Omental fat pad (tissue), 4 donors: ENCODE data around the gene DPH6. TPM values are rescaled to one million over a fixed set of nuclear protein-coding genes. Genes with fewer than 3 reads are reported as not detected.

Source experiments
- ATAC-seq: fragments of 150-250 bp; one replicate; pipeline ENCODE4 v1.9.1; 2016; ENCODE audit warnings: mild to moderate bottlenecking, moderate library complexity; ENCODE audit not compliant: low FRiP score
- DNase-seq: peaks from one replicate; pipeline ENCODE4 v3.0.0-alpha.2; 2019; ENCODE audit warnings: low spot score
- total RNA-seq, 4 donors: library from RNA; depleted of rRNA; stranded (reverse); fragments of >200 nt; gene quantifications; one replicate each; pipeline ENCODE4 v1.1.0, GENCODE V29; 2016
- TF ChIP-seq, protein P1 (sequence below), 3 donors: fragments of 450-650 bp; IDR thresholded peaks; one replicate each; pipeline ENCODE4 v1.5.1; 2016 to 2017; ENCODE audit warnings: antibody characterized with exemption in 3 of 3, mild to moderate bottlenecking in 3 of 3, moderate library complexity in 2 of 3

The DPH6 gene
- total RNA-seq, 4 donors from 2014 or later = 10.1 to 27.9 (median 13.7) TPM

DNA sequence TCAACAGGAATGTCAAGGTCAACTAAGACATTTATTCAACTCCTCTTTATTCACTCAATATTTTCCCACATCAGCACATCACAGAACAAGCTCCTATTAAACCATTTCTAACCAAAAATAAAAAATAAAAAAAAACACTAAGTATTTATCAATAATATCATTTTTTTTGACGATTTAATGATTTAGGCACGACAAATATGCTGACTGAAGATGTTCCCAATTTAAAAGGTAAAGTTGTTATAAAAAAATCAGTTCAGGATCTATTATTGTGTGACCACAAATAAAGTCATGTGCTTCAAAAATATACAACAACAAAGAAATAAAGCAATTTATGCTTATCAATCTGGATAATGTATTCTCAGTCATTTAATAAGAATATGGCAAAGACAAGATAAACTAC lies 16.2 kb downstream of the DPH6 start:
- ATAC-seq (no peak), DNase-seq (no peak)
- TF ChIP-seq, protein P1, sequence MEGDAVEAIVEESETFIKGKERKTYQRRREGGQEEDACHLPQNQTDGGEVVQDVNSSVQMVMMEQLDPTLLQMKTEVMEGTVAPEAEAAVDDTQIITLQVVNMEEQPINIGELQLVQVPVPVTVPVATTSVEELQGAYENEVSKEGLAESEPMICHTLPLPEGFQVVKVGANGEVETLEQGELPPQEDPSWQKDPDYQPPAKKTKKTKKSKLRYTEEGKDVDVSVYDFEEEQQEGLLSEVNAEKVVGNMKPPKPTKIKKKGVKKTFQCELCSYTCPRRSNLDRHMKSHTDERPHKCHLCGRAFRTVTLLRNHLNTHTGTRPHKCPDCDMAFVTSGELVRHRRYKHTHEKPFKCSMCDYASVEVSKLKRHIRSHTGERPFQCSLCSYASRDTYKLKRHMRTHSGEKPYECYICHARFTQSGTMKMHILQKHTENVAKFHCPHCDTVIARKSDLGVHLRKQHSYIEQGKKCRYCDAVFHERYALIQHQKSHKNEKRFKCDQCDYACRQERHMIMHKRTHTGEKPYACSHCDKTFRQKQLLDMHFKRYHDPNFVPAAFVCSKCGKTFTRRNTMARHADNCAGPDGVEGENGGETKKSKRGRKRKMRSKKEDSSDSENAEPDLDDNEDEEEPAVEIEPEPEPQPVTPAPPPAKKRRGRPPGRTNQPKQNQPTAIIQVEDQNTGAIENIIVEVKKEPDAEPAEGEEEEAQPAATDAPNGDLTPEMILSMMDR (IDR thresholded peaks at IDR 0.05) = no peak

DNA sequence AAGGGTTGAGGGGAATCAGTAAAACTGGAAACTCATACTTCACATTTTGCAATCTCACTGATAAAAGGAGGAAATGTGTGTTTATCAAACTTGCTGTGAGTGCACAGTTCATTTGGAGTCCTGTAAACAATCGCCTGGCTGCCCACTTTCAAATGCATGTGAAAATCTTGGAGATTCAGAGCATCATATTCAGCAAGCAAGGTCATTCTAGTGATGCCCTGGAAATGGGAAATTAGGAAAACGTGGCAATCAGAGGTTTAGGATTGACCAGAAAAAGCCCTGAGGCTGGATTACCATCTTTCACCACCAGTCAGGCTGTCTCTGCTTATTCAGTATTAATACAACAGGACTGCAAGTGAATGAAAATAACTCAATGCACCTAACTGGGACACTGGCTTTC lies 23.9 kb downstream of the DPH6 start:
- ATAC-seq (no peak), DNase-seq (no peak)
- TF ChIP-seq, protein P1 (IDR thresholded peaks at IDR 0.05) = no peak

- TF ChIP-seq, protein P1 (IDR thresholded peaks at IDR 0.05) = no peak
- no peak for ATAC-seq
- DNase-seq = no peak
Observed at GRCh38 chr15:35519541-35520149, 26.3 kb downstream of the DPH6 start.

- DNase-seq = no peak
- TF ChIP-seq, protein P1 (IDR thresholded peaks at IDR 0.05) = no peak
- ATAC-seq = no peak
Observed at GRCh38 chr15:35519052-35519451, 26.9 kb downstream of the DPH6 start.

- ATAC-seq (no peak), DNase-seq (no peak)
- TF ChIP-seq, protein P1 (IDR thresholded peaks at IDR 0.05) = no peak
Observed at GRCh38 chr15:35514759-35515158, 31.2 kb downstream of the DPH6 start.

GRCh38 chr15:35507932-35508638 lies 37.9 kb downstream of the DPH6 start:
- TF ChIP-seq, protein P1 (IDR thresholded peaks at IDR 0.05) = no peak
- no peak for ATAC-seq
- no peak for DNase-seq
